Neural progenitor cell (in vitro differentiated cells): ENCODE measurements around the gene PLCG2. TPM values are rescaled to one million over a fixed set of nuclear protein-coding genes. Genes with fewer than 3 reads are reported as not detected.

ENCODE experiments used
- DNase-seq: peaks from one replicate; pipeline ENCODE4 v3.0.0-alpha.2; 2016; ENCODE audit warnings: low spot score
- H2AFZ ChIP-seq: fragments of 200-600 bp; sonication (generic); replicated peaks from 2 replicates; pipeline ENCODE4 v1.6.1; 2016; ENCODE audit warnings: antibody characterized with exemption
- H3F3A ChIP-seq: fragments of 200-600 bp; sonication (generic); 2 replicates; pipeline ENCODE4 v1.6.1; 2016; ENCODE audit warnings: antibody characterized with exemption, low read depth
- H3K27ac ChIP-seq: fragments of 200-600 bp; sonication (generic); 2 replicates; pipeline ENCODE4 v1.5.1; 2016; ENCODE audit warnings: mild to moderate bottlenecking
- H3K27me3 ChIP-seq: fragments of 200-600 bp; sonication (generic); 2 replicates; pipeline ENCODE4 v1.6.1; 2016; ENCODE audit warnings: mild to moderate bottlenecking, moderate library complexity
- H3K36me3 ChIP-seq: fragments of 200-600 bp; sonication (generic); 2 replicates; pipeline ENCODE4 v1.5.1; 2016
- H3K4me1 ChIP-seq: fragments of 200-600 bp; sonication (generic); 2 replicates; pipeline ENCODE4 v1.6.1; 2016; ENCODE audit warnings: mixed run types
- H3K4me2 ChIP-seq: fragments of 200-600 bp; sonication (generic); 2 replicates; pipeline ENCODE4 v1.6.1; 2016
- H3K4me3 ChIP-seq: fragments of 200-600 bp; sonication (generic); 2 replicates; pipeline ENCODE4 v1.5.1; 2016
- H3K79me2 ChIP-seq: fragments of 200-600 bp; sonication (generic); 2 replicates; pipeline ENCODE4 v1.6.1; 2016; ENCODE audit warnings: low read depth
- H3K9ac ChIP-seq: fragments of 200-600 bp; sonication (generic); 2 replicates; pipeline ENCODE4 v1.6.1; 2016
- H3K9me3 ChIP-seq: fragments of 200-600 bp; sonication (generic); 2 replicates; pipeline ENCODE4 v1.5.1; 2016; ENCODE audit warnings: low read depth
- H4K20me1 ChIP-seq: fragments of 200-600 bp; sonication (generic); 2 replicates; pipeline ENCODE4 v1.6.1; 2016; ENCODE audit warnings: low read depth
- H3K27ac Mint-ChIP-seq: 3 replicates; pipeline ENCODE4 v1.8.0; 2021; ENCODE audit warnings: mixed read lengths
- H3K27me3 Mint-ChIP-seq: 2 replicates; pipeline ENCODE4 v1.8.0; 2022; ENCODE audit warnings: low read depth, mild to moderate bottlenecking, inconsistent platforms, moderate library complexity, mixed read lengths; ENCODE audit not compliant: insufficient read depth
- H3K36me3 Mint-ChIP-seq: 3 replicates; pipeline ENCODE4 v1.8.0; 2021; ENCODE audit warnings: mixed read lengths
- H3K4me1 Mint-ChIP-seq: 3 replicates; pipeline ENCODE4 v1.8.0; 2021; ENCODE audit warnings: mixed read lengths
- H3K4me3 Mint-ChIP-seq: 3 replicates; pipeline ENCODE4 v1.8.0; 2021; ENCODE audit warnings: mild to moderate bottlenecking, moderate library complexity, mixed read lengths
- H3K9me3 Mint-ChIP-seq: 3 replicates; pipeline ENCODE4 v1.8.0; 2020; ENCODE audit warnings: mixed read lengths
- EZH2 ChIP-seq: fragments of 200-600 bp; sonication (generic); IDR thresholded peaks from 2 replicates; pipeline ENCODE4 v1.6.1; 2017; ENCODE audit warnings: antibody characterized with exemption, mild to moderate bottlenecking, moderate library complexity
- EZH2phosphoT487 ChIP-seq: fragments of 200-600 bp; sonication (generic); IDR thresholded peaks from 2 replicates; pipeline ENCODE4 v1.6.1; 2017; ENCODE audit warnings: antibody characterized with exemption
- total RNA-seq: library from RNA; depleted of rRNA; stranded (reverse); fragments of >200 nt; gene quantifications from 2 replicates; pipeline ENCODE4 v1.2.3, GENCODE V29; 2015; ENCODE audit warnings: low replicate concordance
- TF ChIP-seq, protein P1 (sequence below): fragments of 200-600 bp; sonication (generic); IDR thresholded peaks from 2 replicates; pipeline ENCODE4 v1.5.1; 2017; ENCODE audit warnings: antibody characterized with exemption, mild to moderate bottlenecking

The PLCG2 gene
- total RNA-seq, 1 donor from 2014 or later, result 5.0 TPM

DNA sequence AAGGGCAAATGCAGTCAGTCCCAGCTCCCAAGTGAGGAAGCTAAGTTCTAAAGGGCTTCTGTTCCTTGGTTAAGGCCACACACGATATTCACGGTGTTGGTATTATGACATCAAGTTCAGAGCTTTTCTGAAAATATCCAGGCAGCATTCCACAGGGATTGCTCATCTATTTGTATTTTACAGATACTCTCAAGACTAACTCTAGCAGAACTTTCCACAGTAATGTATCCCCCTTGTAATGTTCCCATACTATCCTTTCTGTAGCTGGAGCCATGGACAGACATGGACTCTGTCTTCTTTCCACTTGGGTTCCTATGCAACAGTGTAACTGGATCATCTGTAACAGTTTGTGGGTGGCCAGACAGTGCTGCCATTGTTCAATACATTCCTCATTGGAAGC lies 218.6 kb downstream of the PLCG2 start:
- Histone ChIP-seq H3K4me3 (no peak overlapping the region), H2AFZ (no peak overlapping the region), H3K4me1 (no peaks in the 10 kb centered on the region), H4K20me1 (no peaks in the 10 kb centered on the region), H3K9ac (no peak overlapping the region), H3K27ac (no peak overlapping the region), H3K4me2 (no peak overlapping the region), H3K9me3 (no peaks in the 10 kb centered on the region), H3K27me3 (no peaks in the 10 kb centered on the region), H3K79me2 (no peaks in the 10 kb centered on the region), H3K36me3 (no peaks in the 10 kb centered on the region), H3F3A (no peaks in the 10 kb centered on the region)
- H3K27ac Mint-ChIP-seq, result no peak overlapping the region
- no peak for DNase-seq
- TF ChIP-seq EZH2phosphoT487, result no peak
- TF ChIP-seq EZH2, result no peak
- TF ChIP-seq, protein P1, sequence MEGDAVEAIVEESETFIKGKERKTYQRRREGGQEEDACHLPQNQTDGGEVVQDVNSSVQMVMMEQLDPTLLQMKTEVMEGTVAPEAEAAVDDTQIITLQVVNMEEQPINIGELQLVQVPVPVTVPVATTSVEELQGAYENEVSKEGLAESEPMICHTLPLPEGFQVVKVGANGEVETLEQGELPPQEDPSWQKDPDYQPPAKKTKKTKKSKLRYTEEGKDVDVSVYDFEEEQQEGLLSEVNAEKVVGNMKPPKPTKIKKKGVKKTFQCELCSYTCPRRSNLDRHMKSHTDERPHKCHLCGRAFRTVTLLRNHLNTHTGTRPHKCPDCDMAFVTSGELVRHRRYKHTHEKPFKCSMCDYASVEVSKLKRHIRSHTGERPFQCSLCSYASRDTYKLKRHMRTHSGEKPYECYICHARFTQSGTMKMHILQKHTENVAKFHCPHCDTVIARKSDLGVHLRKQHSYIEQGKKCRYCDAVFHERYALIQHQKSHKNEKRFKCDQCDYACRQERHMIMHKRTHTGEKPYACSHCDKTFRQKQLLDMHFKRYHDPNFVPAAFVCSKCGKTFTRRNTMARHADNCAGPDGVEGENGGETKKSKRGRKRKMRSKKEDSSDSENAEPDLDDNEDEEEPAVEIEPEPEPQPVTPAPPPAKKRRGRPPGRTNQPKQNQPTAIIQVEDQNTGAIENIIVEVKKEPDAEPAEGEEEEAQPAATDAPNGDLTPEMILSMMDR, result no peak
- peaks cover 5% of the 10 kb centered on the region for H3K27me3 Mint-ChIP-seq
- peaks cover 18% of the 10 kb centered on the region for H3K4me1 Mint-ChIP-seq
- no peaks in the 10 kb centered on the region for H3K36me3 Mint-ChIP-seq
- H3K4me3 Mint-ChIP-seq, result no peak overlapping the region
- H3K9me3 Mint-ChIP-seq, result peaks cover 3% of the 10 kb centered on the region

DNA sequence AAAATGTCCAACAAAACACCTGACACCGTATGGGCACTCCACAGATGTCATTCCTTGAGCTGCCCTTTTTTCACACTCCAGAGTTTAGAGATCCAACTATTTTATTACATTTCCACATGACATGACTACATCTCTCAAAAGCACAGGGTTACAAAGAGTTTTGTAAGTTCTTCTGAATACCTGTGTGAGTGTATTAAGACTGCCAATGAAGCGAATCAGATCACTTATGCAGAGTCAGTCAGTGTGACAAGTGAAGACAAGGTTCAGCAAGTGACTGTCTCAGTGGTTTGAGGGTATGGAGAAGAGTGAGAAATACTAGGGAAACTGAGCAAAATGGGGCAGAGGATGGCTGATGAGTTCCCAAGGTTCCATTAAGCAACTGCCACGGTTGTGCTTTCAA lies 223.7 kb downstream of the PLCG2 start:
- peaks cover 4% of the 10 kb centered on the region for H3K4me1 ChIP-seq
- Mint-ChIP-seq H3K4me1 (peaks cover 13% of the 10 kb centered on the region), H3K36me3 (no peaks in the 10 kb centered on the region), H3K4me3 (no peak overlapping the region), H3K27me3 (peaks cover 2% of the 10 kb centered on the region), H3K9me3 (peaks cover 2% of the 10 kb centered on the region), H3K27ac (no peak overlapping the region)
- H3K27me3 ChIP-seq, result no peaks in the 10 kb centered on the region
- no peaks in the 10 kb centered on the region for H3K36me3 ChIP-seq
- DNase-seq, result no peak
- H3K4me3 ChIP-seq, result no peak overlapping the region
- no peaks in the 10 kb centered on the region for H3K9me3 ChIP-seq
- TF ChIP-seq EZH2phosphoT487, result no peak
- H4K20me1 ChIP-seq, result no peaks in the 10 kb centered on the region
- H2AFZ ChIP-seq, result no peak overlapping the region
- H3F3A ChIP-seq, result no peaks in the 10 kb centered on the region
- H3K27ac ChIP-seq, result no peak overlapping the region
- no peak overlapping the region for H3K4me2 ChIP-seq
- no peak overlapping the region for H3K9ac ChIP-seq
- H3K79me2 ChIP-seq, result no peaks in the 10 kb centered on the region

DNA sequence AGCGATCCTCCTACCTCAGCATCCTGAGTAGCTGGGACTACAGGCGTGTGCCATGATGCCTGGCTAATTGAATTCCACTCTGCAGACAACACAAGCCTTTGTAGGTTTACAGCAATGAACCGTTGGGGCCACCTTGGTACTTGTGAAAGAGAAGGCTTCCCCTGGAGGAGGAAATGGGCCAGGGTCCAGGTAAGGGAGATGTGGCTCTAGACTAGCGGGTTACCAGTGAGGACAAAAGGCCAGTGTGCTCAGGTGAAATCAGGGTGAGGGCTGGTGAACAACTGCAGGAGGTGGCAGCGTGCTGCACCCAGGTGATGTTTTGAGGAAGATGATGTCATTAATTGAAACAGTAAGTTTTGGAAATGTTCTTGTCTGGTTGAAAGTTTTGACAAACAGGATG lies 225.5 kb downstream of the PLCG2 start:
- H3F3A ChIP-seq, result no peaks in the 10 kb centered on the region
- H4K20me1 ChIP-seq, result no peaks in the 10 kb centered on the region
- no peak overlapping the region for H3K4me2 ChIP-seq
- peaks cover 12% of the 10 kb centered on the region for H3K4me1 Mint-ChIP-seq
- no peak overlapping the region for H3K27ac Mint-ChIP-seq
- no peak overlapping the region for H2AFZ ChIP-seq
- H3K4me3 ChIP-seq, result no peak overlapping the region
- peaks cover 11% of the 10 kb centered on the region for H3K27me3 Mint-ChIP-seq
- peaks cover 19% of the 10 kb centered on the region for H3K9me3 Mint-ChIP-seq
- no peak for DNase-seq
- H3K79me2 ChIP-seq, result no peaks in the 10 kb centered on the region
- H3K36me3 ChIP-seq, result no peaks in the 10 kb centered on the region
- peaks cover 4% of the 10 kb centered on the region for H3K4me1 ChIP-seq
- no peak for TF ChIP-seq EZH2phosphoT487
- TF ChIP-seq EZH2, result no peak
- TF ChIP-seq, protein P1, result no peak
- H3K9me3 ChIP-seq, result no peaks in the 10 kb centered on the region
- no peak overlapping the region for H3K9ac ChIP-seq
- H3K27me3 ChIP-seq, result no peaks in the 10 kb centered on the region
- H3K4me3 Mint-ChIP-seq, result no peak overlapping the region
- H3K36me3 Mint-ChIP-seq, result no peaks in the 10 kb centered on the region
- H3K27ac ChIP-seq, result no peak overlapping the region

DNA sequence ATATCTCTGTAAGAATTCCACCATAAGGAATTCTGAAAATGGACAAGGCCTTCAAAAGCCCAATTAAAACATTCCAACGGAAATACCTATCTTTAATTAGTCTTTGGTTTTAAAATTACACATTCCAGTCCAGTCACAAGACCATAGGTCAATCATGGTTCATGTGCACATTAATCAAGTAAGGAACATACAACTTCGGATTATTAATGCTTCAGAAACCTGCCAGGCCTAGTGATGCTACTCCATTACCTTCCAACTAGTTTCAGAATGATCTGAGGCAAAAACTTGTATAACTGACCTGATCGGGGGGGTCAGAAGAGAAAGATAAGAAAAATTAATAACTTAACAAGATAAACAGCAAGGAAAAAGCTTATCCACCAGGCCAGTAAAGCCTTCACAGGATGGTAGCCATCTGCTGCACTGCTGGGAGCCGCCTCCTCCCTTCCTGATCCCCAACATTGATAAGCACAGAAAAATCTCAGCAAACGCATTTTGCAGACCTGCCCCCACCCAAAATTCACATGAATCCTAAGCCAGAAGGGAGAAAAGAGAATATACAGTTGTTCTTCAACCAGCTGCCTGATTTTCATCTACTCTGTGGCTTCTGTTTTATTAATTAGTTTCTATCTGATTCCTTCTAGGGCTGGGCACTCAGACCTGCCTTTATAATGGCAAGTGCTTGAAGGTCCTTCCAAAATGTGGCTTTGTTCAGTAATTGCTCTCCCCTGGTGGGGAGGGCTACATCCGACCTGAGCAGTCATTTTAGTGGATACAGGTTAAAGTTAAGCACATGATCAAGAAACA lies 226.1 kb downstream of the PLCG2 start:
- Mint-ChIP-seq H3K9me3 (peaks cover 25% of the 10 kb centered on the region), H3K4me1 (peaks cover 12% of the 10 kb centered on the region), H3K27ac (no peak overlapping the region), H3K4me3 (no peak overlapping the region), H3K27me3 (peaks cover 11% of the 10 kb centered on the region), H3K36me3 (no peaks in the 10 kb centered on the region)
- no peaks in the 10 kb centered on the region for H4K20me1 ChIP-seq
- H2AFZ ChIP-seq, result no peak overlapping the region
- no peaks in the 10 kb centered on the region for H3K79me2 ChIP-seq
- no peak overlapping the region for H3K9ac ChIP-seq
- no peaks in the 10 kb centered on the region for H3F3A ChIP-seq
- H3K27me3 ChIP-seq, result no peaks in the 10 kb centered on the region
- H3K27ac ChIP-seq, result no peak overlapping the region
- no peak for DNase-seq
- no peak for TF ChIP-seq EZH2phosphoT487
- no peak for TF ChIP-seq EZH2
- TF ChIP-seq, protein P1, result no peak
- H3K9me3 ChIP-seq, result peaks cover 4% of the 10 kb centered on the region
- H3K4me1 ChIP-seq, result peaks cover 4% of the 10 kb centered on the region
- no peak overlapping the region for H3K4me2 ChIP-seq
- no peak overlapping the region for H3K4me3 ChIP-seq
- no peaks in the 10 kb centered on the region for H3K36me3 ChIP-seq
